A549 (cell line): ENCODE data around the gene DUSP2.
A peak's percentile ranks its signal among the peaks of the same experiment; 100 is the strongest.

Experiments
- CEBPB ChIP-seq, 2 experiments: fragments of >200 bp in 1 of 2; sonication (Bioruptor Twin) in 1 of 2; formaldehyde crosslinking in 1 of 2; IDR thresholded peaks; 2 replicates each; pipeline ENCODE4 v1.6.1; 2012 to 2016
- CHD2 ChIP-seq: fragments of 150-350 bp; IDR thresholded peaks from 2 replicates; pipeline ENCODE4 v1.6.1; 2014; ENCODE audit warnings: low read length; ENCODE audit not compliant: partially characterized antibody
- CTCF ChIP-seq: fragments of >200 bp; sonication (Bioruptor Twin); formaldehyde crosslinking; IDR thresholded peaks from 3 replicates; pipeline ENCODE4 v1.5.1; 2016
- EP300 ChIP-seq, 2 experiments: fragments of >200 bp; sonication (Bioruptor Twin); formaldehyde crosslinking; IDR thresholded peaks; 2 replicates in 1 of 2; 3 replicates in 1 of 2; pipeline ENCODE4 v1.6.1; 2016 to 2017
- ESRRA ChIP-seq: fragments of 150-350 bp; IDR thresholded peaks from 2 replicates; pipeline ENCODE4 v1.6.1; 2014; ENCODE audit warnings: mild to moderate bottlenecking, low read length, borderline replicate concordance
- FOXS1 ChIP-seq: fragments of 250-450 bp; sonication (Bioruptor Pico); IDR thresholded peaks from 2 replicates; pipeline ENCODE4 v1.5.0; 2020; ENCODE audit warnings: mild to moderate bottlenecking, moderate library complexity
- HDAC2 ChIP-seq: fragments of 200-600 bp; sonication (generic); IDR thresholded peaks from 2 replicates; pipeline ENCODE4 v1.6.1; 2016
- JUN ChIP-seq, 2 experiments: fragments of >200 bp; sonication (Bioruptor Twin); formaldehyde crosslinking; IDR thresholded peaks; 2 replicates in 1 of 2; 3 replicates in 1 of 2; pipeline ENCODE4 v1.6.1; 2016 to 2017
- MAZ ChIP-seq: fragments of 150-350 bp; IDR thresholded peaks from 2 replicates; pipeline ENCODE4 v1.6.1; 2014; ENCODE audit warnings: antibody characterized with exemption, low read depth, low read length, borderline replicate concordance
- POLR2A ChIP-seq: IDR thresholded peaks from 2 replicates; pipeline ENCODE4 v1.6.1; 2012; ENCODE audit warnings: mild to moderate bottlenecking, low read length
- POLR2AphosphoS2 ChIP-seq: conservative IDR thresholded peaks from 2 replicates; pipeline ENCODE4 v1.6.1; 2012; ENCODE audit warnings: low read length, improper control_type of control experiment, inconsistent platforms
- TF ChIP-seq, protein P1 (sequence below): IDR thresholded peaks from 2 replicates; pipeline ENCODE4 v1.6.1; 2012; ENCODE audit warnings: low read depth, borderline replicate concordance
- TF ChIP-seq, protein P2 (sequence below): fragments of 450-650 bp; IDR thresholded peaks from 2 replicates; pipeline ENCODE4 v1.6.1; 2014; ENCODE audit warnings: antibody characterized with exemption
- TF ChIP-seq, protein P3 (sequence below): IDR thresholded peaks from 2 replicates; pipeline ENCODE4 v1.6.1; 2012

DNA sequence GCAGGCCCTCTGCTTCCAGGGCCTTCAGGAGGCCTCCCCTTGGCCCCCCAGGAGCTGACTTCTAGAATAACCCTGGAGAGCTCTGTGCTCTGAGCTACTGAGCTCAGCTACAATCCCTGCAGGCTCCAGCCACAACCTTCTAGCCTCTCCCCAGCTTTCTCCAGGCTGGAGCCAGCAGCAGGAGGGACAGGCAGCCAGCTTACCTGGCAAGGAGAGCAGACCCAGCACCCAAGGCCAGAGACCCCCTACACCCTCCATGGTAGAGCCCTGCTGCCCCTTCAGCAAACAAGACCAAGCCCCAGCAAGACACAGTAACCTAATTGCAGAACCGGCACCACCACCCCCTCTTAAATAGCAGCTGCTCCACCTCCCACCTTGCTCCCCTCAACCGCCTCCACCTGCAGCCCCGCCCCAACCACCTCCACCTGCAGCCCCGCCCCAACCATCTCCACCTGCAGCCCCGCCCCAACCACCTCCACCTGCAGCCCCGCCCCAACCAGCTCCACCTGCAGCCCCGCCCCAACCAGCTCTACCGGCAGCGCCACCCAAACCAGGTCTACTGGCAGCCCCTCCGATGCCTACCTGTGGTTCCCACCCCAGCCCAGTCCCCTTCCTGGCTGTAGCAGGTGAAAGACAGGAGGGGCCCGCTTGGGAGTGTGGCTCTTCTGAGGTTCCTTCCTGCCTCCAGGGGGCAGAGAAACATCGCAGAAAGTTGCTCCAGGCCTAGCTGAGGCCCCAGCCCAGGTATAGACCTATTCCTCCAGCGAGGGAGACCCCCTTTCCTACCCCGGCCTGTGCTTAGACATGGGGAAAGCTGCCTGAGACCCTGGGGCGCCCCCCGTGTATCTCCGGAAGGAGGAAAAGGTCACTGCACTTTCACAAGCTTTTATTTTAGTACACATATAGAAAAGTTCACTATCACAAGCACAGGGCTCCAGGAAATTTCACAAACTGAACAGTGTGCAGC, 6.8 kb downstream of the DUSP2 start, which contains the start of gene ASTL:
- TF ChIP-seq CEBPB (IDR thresholded peaks at IDR 0.05) (no peak), CTCF (peak; percentile 48; the same call in 2 of the 3 replicates), FOXS1 (CRISPR knock-in tag) (no peak), MAZ (no peak), EP300 (IDR thresholded peaks at IDR 0.05) (no peak), ESRRA (no peak), POLR2AphosphoS2 (no peak), JUN (IDR thresholded peaks at IDR 0.05) (no peak), POLR2A (no peak), HDAC2 (no peak), CHD2 (no peak)
- TF ChIP-seq, protein P1, sequence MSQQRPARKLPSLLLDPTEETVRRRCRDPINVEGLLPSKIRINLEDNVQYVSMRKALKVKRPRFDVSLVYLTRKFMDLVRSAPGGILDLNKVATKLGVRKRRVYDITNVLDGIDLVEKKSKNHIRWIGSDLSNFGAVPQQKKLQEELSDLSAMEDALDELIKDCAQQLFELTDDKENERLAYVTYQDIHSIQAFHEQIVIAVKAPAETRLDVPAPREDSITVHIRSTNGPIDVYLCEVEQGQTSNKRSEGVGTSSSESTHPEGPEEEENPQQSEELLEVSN, result no peak
- TF ChIP-seq, protein P2, sequence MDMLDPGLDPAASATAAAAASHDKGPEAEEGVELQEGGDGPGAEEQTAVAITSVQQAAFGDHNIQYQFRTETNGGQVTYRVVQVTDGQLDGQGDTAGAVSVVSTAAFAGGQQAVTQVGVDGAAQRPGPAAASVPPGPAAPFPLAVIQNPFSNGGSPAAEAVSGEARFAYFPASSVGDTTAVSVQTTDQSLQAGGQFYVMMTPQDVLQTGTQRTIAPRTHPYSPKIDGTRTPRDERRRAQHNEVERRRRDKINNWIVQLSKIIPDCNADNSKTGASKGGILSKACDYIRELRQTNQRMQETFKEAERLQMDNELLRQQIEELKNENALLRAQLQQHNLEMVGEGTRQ, result no peak
- TF ChIP-seq, protein P3, sequence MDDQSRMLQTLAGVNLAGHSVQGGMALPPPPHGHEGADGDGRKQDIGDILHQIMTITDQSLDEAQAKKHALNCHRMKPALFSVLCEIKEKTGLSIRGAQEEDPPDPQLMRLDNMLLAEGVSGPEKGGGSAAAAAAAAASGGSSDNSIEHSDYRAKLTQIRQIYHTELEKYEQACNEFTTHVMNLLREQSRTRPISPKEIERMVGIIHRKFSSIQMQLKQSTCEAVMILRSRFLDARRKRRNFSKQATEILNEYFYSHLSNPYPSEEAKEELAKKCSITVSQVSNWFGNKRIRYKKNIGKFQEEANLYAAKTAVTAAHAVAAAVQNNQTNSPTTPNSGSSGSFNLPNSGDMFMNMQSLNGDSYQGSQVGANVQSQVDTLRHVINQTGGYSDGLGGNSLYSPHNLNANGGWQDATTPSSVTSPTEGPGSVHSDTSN, result no peak
